SKM-1 treated with dmso at 0.1 percent for 144 hours (cell line): ENCODE measurements around the gene GARIN1A.
A peak's percentile ranks its signal among the peaks of the same experiment; 100 is the strongest.
"Not testable (repeated sequence)": the region's sequence is repeated elsewhere in the genome, so short reads cannot be mapped to it uniquely, and the experiment has no call there.

Experiments used
- DNase-seq: peaks from one replicate; lab custom pipeline; 2025; ENCODE audit not compliant: unreplicated experiment; lab: John Stamatoyannopoulos, UW

The GARIN1A gene

DNA sequence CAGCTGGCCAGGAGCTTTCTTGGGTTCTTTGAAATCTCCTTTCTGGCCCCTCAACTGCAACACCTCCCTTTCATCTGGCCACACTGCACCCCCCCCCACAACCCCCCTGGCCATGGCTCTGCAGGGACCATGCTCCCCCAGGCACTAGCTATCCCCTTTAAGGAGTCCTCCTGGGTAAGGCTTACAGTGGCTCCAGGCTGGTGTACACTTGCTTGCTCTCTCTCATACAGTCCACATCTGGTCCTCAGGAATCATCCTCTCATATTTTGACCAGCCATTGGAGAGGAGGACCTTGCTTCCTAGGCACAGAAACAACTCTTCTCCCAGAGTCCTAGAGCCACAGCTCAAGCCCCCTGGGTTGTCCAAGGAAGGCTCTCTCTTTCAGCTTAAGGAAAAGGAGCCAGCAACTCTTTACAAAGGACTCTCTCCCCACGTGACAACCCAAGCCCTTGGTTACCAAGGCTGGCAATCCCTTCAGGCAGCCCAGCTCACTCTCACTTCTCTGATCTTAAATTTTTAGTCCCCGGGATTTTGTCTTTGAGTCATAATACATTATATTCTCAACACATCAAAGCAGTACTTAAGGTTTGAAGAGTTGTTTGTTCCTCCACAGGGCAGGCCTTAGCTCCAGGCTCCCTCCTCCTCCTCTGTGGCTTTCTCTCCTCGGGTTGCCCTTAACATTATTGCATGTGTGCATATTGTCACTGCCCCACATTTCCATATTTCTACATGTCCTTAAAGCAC lies 9.9 kb downstream of the GARIN1A start:
- DNase-seq: no peak

DNA sequence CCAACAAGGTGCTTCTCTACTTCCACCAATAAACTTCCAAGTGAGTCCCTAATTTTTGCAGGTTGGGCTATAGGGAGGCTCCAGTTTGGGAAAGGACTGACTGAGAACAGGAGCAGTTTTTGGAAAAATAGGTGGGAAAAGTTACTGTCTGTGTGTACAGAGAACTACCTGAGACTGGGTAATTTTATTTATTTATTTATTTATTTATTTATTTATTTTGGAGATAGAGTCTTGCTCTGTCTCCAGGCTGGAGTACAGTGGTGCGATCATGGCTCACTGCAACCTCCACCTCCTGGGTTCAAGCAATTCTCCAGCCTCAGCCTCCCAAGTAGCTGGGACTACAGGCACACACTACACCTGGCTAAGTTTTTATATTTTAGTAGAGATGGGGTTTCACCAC lies 11.2 kb downstream of the GARIN1A start:
- DNase-seq: not testable (repeated sequence)

DNA sequence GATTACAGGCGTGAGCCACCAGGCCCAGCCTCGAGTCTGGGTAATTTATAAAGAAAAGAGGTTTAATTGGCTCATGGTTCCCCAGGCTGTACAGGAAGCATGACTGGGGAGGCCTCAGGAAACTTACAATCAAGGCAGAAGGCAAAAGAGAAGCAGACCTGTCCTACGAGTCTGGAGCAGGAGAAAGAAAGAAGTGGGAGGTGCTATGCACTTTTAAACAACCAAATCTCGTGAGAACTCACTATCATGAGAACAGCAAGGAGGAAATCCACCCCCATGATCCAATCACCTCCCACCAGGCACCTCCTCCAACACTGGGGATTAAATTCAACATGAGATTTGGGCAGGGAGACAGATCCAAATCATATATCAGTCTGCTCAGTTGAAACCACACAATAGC lies 11.6 kb downstream of the GARIN1A start:
- not testable (repeated sequence) for DNase-seq

DNA sequence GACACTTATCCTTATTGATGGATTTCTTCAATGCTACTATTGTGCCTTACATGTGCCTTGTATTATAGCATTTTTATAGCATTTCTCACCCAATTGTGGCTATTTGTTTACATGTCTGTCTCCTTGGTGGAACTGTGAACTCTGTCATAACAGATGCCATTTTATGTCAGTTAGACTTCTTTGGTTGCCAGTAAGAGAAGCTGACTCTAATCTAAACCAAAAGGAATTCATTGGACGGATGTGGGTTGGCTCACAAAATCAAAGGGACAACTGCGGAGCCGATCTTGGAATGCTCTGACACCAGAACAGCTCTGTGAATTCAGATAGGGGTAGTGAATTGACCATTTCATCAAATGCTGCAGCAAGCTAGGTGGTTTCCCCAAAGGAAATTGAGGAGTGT lies 15.0 kb downstream of the GARIN1A start:
- DNase-seq: no peak

DNA sequence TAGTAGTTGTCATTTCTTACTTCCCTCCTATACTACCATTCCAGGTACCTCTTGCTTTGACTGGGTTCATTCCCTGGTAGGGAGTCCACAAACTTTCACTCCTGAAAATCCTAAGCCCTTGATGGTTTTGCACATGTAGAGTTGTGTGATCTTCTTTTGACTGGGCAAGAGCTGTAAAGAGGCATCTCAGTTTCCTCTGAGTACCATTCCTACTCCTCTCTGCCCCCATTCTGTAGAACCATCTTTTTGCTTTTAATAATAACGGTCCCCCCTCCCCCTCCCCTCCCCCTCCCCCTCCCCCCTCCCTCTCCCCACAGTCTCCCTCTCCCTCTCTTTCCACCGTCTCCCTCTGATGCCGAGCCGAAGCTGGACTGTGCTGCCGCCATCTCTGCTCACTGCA lies 16.4 kb downstream of the GARIN1A start:
- no peak for DNase-seq

DNA sequence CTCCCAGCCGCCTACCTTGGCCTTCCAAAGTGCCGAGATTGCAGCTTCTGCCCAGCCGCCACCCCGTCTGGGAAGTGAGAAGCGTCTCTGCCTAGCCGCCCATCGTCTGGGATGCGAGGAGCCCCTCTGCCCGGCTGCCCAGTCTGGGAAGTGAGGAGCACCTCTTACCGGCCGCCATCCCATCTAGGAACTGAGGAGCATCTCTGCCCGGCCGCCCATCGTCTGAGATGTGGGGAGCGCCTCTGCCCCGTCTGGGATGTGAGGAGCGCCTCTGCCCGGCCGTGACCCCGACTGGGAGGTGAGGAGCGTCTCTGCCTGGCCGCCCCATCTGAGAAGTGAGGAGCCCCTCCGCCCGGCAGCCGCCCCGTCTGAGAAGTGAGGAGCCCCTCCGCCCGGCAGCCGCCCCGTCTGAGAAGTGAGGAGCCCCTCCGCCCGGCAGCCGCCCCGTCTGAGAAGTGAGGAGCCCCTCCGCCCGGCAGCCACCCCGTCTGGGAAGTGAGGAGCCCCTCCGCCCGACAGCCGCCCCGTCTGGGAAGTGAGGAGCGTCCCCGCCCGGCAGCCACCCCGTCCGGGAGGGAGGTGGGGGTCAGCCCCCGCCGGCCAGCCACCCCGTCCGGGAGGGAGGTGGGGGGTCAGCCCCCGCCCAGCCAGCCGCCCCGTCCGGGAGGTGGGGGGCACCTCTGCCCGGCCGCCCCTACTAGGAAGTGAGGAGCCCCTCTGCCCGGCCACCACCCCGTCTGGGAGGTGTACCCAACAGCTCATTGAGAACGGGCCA lies 17.3 kb downstream of the GARIN1A start:
- not testable (repeated sequence) for DNase-seq

DNA sequence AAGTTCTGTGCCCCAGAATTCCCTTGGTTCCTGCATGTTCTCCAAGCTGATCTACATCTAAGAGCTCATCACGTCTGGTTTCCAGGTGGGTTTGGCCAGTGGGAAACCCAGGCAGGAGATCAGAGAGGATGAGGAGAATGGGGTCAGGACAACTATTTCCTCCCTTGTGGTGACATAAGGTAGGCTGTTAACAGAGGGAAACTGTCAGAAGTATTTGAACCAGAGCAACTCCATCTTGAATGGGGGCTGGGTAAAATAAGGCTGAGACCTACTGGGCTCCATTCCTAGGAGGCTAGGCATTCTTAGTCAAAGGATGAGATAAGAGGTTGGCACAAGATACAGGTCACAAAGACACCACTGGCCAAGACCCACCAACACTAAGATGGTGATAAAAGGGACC lies 19.1 kb downstream of the GARIN1A start:
- DNase-seq: no peak

DNA sequence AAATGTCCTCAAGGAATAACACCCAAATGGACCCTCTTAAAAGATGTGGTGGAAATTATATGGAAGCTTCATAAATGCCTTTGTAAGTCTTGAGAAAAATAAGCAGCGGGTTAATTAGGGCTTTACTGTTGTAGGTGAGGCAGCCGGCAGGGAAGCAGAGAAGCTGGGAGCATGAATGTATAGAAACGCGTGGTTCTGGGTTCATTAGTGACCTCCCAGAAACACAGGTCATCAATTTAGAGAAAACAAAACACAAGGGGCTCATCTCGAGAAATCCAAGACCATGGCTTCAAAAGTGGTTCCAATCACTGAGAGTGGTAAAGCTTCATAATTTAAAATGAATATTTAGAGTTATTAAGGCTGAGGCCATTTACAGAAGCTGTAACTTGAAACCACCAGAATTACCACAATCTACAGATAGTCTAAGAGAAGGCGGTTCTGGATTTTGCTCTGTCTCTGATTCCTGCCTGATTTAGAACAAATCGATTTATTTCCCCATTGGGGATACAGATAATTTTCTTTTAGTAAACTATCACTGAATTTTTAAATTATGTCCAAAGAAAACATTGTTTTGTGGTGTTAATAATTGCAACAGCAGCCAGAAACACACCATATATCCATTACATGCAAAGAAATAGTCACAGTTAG lies 20.7 kb downstream of the GARIN1A start:
- DNase-seq: no peak

DNA sequence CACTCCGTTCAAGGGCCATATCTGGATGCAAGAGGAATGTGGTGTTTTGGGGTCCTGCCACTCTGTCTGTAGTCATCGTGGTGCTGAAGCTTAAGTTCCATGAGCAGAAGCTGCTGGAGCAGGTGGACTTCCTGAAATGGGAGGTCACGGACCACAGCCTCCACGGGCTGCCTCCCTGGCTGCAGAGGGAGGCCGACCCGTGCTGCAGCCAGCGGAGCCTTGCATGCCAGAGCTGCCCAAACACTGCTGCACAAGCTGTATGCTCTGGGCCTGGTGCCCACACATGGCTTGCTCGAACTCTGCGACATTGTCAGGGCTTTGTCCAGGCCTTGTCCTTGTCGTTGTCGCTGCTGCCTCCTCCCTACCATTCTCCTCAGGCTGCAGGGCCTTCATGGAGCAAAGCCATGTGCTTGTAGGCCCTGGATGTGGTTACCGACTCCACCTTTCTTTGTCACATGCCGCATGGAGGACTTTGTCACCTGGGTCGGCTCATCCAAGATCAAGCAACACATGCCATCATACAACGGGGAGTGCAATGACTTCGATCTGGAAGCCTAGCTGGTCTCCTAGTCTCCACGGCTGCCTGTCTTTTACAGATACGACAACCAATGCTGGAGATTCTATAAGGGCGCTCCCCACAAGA lies 21.4 kb downstream of the GARIN1A start:
- DNase-seq: no peak

DNA sequence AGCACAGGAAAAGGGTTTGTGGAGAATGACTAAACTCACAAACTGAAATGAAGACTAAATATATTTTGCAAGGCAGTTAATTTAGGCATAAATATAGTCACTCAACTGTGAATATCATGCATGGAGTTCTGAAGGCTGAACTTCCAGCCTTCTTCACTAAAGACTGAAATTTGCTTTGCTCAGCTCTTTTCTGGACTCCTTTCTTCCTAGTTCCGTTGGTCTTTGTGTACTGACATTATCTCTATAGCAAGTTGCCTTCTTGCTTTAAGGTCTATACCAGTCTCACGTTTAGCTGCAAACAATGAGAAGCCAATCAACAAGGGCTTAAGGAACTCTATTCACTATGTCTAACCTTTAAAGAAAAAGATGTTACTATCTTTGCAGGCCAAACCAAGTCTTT lies 22.6 kb downstream of the GARIN1A start:
- no peak for DNase-seq

DNA sequence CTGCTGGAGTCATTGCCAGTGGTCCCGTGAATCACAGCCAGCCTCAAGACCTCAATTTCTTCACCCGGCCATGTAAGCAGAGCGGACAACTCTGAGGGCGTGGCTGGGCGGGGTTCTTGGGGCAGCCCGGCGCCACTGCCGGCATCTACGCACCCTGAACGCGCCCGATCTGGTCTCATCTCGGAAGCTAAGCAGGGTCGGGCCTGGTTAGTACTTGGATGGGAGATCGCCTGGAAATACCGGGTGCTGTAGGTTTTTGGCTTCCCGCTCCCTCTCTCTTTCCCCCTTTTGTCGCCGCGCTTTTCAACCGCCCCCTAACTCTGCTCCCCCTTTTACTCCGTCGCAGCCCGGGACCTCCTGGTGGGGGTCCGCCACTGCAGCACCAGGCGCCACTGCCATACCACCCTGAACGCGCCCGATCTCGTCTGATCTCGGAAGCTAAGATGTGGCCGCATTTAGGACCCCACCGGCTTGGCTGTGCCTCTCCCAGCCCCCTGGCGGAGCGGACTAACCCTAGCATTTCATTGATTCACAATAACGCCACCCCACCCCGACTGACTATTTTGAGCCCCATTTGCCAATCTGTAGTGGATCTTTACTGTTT lies 25.3 kb downstream of the GARIN1A start:
- DNase-seq: no peak

DNA sequence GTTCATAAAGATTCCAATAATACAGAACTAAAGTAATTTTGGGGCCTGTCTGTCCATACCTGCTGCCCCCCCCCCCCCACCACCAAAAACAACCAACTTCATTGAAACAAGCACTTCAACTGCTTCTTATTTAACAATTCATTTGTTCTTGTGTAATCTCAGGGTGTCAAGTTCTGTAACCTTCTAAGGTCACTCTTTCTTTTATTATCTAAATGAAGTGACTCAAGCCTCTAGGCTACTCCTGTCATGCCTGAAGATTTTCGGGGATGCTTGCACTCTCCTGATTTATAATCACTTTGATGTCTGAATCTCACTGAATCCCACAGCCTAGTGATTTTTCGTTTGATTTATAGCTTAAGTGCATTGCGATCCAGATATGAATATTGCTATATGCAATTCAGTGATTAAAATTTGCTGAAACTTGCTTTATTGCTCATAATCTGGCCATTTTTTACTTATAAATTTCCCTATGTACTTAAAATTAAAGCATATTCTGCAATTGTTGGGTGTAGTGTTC lies 27.2 kb downstream of the GARIN1A start:
- DNase-seq: no peak

DNA sequence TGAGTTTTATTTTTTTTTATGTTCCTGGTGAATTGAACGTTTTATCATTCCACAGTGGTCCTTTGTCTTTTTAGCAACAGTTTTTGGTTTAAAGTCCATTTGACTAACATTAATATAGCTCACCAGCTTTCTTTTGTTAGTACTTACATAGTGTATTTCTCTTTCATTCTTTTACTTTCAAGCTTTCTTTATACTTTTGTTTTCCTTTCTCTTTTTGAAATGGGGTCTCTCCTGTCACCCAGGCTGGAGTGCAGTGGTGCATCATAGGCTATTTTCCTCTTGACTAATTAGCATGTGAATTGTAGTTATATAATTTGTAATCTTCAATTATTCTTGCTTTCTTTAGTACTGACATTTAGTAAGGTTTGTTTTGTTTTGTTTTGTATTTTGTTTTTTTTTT lies 27.8 kb downstream of the GARIN1A start:
- DNase-seq: no peak

DNA sequence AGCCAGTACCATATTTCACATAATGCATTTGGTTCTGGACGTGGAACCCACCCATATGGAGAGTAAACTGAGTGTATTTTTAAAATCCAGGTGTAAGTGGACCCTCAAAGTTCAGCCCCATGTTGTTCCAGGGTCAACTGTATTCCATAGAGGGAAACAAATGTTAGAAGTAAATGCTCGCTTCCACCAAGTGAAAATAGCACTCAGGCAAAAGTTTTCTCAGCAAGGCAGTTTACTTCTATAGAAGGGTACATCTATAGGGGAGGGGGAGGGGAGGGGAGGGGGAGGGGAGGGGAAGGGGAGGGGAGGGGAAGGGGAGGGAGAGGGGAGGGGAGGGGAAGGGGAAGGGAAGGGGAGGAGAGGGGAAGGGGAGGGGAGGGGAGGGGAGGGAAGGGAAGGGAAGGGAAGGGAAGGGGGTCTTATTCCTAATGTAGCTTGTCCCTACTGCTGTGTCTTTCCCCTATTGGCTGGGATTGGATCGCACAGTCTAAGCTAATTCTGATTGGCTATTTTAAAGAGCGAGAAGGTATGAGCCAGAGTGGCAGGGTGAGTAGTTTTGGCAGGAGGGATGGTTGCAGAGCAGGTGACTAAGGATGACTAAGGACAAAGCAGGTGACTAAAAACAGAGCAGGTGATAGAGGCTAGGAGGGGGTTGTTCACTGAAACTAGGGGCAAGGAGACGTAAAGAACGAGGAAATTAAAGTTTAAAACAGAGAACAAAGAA lies 29.1 kb downstream of the GARIN1A start:
- DNase-seq: no peak

DNA sequence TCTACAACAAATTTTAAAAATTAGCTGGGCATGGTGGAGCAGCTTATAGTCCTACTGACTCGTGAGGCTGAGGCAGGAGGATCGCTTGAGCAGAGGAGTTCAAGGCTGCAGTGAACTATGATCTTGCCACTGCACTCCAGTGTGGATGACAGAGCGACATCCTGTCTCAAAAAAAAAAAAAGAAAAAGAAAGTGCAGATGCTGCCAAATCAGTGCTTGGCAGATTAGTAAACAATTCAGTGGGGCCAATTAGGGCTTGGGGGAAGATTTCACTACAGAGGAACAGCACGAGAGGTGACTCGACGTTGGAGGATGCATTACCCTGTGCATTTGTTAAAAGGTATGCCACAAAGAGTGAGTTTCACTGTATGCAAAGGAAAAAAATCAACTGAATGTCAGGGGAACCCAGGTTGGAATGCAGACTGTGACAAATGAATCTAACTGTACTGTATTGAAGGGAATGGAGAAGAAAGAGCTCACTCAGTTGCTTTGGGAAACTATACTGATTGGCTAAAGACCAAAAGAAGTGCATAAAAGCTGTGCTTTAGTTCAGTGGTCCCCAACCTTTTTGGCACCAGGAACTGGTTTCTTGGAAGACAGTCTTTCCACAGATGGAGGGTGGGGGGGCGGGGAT lies 31.6 kb downstream of the GARIN1A start:
- DNase-seq: no peak

DNA sequence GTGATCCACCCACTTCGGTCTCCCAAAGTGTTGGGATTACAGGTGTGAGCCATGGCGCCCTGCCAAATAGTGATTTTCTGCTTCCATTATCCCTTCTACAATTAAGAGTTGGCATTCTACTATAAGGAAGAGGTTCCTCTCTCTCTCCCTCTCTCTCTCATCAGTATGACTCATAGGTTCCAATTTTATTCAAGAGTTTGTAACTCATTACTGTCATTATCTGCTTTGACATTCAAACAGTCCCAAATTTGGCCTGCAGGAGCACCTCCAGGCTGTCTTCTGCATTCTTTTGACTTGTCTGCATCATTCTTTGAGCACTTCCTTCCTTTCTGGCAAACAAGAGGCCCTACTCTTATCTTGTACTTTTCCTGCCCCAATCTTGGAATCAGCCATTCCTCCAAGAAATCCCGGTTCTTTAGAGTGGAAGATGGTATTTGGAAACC lies 33.8 kb downstream of the GARIN1A start:
- DNase-seq: no peak

DNA sequence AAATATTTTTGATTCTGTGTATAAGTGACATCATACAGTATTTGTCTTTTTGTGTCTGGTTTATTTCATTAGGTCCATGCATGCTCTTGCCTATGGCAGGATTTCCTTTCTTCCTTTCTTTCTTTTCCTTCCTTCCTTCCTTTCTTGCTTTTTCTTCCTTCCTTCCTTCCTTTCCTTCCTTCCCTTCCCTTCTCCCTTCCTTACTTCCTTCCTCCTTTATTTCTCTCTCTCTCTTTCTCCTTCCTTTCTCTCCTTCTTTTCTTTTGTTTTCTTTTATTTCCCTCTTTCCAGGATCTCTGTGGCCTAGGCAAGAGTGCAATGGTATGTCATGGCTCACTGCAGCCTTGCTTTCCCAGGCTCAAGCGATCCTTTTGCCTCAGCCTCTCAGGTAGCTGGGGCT lies 35.7 kb downstream of the GARIN1A start:
- no peak for DNase-seq

DNA sequence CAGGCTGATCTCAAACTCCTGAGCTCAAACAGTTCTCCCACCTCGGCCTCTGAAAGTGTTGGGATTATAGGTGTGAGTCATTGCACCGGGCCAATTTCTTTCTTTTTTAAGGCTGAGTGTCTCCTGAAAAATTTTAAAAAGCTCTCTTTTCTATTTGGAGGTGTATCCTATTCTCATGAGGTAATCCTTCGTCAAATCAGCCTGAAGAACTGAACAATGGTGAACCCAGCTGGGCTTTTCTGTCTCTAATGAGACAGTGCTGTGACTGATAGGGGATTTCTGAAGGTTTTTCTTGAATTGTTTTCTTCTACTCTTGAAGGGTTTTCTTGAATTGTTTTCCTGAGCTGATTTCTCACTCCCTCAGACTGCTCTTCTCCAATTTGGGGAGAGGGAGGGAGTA lies 36.1 kb downstream of the GARIN1A start:
- DNase-seq: no peak

DNA sequence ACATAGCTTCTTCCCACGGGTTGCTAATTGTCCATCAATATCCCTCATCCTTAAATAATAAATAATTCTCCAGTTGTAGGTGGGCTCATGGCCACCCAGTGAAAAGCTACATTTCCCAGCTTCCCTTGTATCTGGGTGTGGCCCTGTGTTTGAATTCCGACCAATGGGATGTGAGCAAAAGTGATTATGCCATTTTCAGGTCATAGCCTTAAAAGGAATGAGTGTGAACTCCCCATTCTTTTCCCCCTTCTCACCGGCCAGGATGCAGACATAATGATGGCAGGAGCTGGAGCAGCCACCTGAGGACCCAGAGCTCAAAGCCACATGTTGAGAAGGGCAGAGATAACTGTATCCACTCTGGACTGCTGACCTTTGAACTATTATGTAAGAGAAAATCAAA lies 36.7 kb downstream of the GARIN1A start:
- no peak for DNase-seq

DNA sequence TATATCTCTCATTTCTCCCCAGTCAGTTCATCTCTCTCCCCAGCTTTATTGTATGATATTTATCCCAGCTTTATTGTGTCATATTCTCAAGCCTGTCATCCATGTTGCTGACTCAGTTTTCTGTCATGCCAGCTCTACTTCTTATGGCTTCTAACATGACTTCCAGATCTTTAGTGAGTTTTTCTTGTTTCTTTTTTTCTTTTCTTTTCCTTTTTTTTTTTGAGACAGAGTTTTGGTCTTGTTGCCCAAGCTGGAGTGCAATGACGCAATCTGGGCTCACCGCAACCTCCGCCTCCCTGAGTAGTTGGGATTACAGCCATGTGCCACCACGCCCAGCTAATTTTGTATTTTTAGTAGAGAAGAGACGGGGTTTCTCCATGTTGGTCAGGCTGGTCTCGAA lies 38.4 kb downstream of the GARIN1A start:
- peak; percentile 64 for DNase-seq
